AG09309 (cell line): ENCODE data around the gene KHNYN.
"Not testable (repeated sequence)": the region's sequence is repeated elsewhere in the genome, so short reads cannot be mapped to it uniquely, and the experiment has no call there.

Experiments used
- DNase-seq: peaks from one replicate; pipeline ENCODE4 v3.0.0-alpha.2; 2010; ENCODE audit warnings: low read depth
- H3K4me3 ChIP-seq: 2 replicates; pipeline ENCODE4 v1.5.1; 2011; ENCODE audit warnings: mild to moderate bottlenecking, low read depth, low read length, moderate library complexity; ENCODE audit not compliant: control insufficient read depth
- TF ChIP-seq, protein P1 (sequence below): IDR thresholded peaks from 2 replicates; pipeline ENCODE4 v1.5.1; 2011; ENCODE audit warnings: mild to moderate bottlenecking, low read depth, low read length, inconsistent platforms; ENCODE audit not compliant: insufficient read depth, control insufficient read depth; ENCODE audit errors: missing control alignments

Gene KHNYN

DNA sequence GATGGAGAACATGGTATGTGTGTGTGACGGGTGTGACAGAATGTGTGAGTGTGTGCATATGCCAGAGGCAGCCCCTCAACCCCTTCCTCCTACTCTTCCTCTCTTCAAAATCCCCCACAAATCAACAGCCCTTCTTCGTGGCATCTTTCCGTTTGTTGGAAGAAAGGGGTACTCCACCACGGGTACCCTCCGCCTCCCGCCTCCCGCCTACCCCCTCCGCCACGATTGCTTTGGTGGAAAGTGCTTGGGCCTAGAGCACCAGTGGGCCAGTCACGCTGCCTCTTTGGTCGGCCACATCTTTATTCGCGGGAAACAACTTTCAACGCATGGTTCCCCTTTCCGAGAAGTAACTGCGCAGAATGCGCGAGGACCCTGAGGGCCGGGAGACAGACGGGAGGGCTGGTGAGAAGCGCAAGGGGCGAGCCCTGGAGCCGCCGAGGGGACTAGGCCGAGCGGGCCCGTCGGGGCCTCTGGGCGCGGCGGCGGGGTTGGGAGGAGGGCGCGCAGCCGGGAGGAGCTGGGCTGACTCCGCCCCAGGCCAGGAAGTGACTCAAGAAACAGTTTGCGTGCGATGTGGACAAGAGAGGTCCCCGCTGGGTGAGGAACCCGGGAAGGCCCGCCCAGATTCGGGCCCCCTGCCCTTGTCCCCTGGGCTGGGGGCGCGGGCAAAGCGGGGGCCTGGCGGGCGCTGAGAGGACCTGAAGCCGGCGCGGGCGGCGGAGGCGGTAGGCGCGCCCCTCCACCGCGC, at the start of gene KHNYN, which contains the start of gene CBLN3:
KHNYN (plus strand) TSS at position 560 of the 748 bp plus-strand sequence. CDS start 777 bp downstream, outside the sequence.
CBLN3 (minus strand) TSS at position 274 of the 748 bp plus-strand sequence. CDS start 614 bp downstream, outside the sequence.
- TF ChIP-seq, protein P1, sequence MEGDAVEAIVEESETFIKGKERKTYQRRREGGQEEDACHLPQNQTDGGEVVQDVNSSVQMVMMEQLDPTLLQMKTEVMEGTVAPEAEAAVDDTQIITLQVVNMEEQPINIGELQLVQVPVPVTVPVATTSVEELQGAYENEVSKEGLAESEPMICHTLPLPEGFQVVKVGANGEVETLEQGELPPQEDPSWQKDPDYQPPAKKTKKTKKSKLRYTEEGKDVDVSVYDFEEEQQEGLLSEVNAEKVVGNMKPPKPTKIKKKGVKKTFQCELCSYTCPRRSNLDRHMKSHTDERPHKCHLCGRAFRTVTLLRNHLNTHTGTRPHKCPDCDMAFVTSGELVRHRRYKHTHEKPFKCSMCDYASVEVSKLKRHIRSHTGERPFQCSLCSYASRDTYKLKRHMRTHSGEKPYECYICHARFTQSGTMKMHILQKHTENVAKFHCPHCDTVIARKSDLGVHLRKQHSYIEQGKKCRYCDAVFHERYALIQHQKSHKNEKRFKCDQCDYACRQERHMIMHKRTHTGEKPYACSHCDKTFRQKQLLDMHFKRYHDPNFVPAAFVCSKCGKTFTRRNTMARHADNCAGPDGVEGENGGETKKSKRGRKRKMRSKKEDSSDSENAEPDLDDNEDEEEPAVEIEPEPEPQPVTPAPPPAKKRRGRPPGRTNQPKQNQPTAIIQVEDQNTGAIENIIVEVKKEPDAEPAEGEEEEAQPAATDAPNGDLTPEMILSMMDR = no peak
- DNase-seq = peak; percentile 78
- H3K4me3 ChIP-seq = peak within 1 kb of the TSS; percentile 65

DNA sequence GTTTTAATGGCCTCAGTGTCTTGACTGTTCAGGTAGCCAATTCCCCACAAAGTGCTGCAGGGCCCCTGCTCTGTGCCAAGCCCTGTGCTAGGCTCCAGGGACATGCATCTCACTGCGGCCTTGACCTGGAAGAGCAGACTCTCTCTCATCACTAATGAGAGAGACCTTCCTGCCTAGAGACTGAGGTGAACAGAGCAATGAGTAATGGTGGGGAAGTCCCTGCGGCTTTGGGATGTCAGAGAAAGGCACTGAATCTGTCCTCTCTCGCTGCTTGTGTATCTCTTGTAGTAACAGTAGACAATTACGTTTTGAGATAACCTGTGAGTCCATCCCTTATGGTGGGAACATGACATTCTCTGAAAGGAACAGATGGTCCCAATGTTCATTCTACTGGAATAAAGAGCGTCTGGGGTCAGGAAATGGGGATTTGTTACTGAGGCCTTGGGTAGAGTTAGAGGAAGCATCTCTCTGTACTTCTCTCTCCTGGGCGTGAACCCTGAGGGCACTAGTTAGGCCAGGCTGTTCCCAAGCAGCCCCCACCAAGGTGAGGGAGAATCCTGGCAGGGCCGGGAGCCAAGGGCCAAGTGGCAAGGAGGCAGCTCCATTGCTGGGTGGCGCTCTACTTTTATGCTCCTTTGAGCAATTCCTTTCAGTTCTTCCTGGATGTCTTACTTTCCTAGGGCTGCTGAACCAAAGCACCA, 48.2 kb upstream of the KHNYN start:
- no peak overlapping the region for H3K4me3 ChIP-seq
- no peak for DNase-seq
- TF ChIP-seq, protein P1 = no peak

DNA sequence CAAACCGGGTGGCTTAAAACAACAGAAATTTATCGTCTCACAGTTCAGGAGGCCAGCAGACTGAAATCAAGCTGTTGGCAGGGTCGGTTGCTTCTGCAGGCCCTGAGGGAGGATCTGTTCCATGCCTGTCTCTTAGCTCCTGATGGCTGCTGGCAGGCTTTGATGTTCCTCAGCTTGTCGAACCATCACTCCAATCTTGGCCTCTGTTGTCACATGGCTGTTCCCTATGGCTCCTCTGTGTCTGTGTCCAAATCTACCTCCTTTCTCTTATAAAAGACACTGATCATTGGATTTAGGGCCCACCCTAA, 47.7 kb upstream of the KHNYN start:
- DNase-seq = no peak
- H3K4me3 ChIP-seq = no peak overlapping the region
- TF ChIP-seq, protein P1 = no peak

DNA sequence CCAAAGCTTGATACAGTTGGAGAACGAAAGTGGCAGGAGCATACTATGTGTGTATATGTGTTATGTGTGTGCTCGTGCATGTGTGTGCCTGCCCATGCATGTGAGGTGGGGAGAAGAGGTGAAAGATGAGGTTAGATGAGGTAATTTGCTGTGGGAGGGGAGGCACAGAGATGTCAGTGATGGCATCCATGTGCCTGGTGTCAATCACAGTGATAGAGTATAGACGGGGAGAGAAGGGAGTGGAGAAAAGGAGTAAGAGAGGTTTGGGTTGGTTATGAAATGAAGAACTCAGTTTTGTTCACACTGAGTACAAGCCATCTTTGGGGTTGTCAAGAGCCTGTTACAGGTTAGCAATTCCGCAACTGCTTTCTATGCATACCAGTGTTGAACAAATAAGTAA, 45.6 kb upstream of the KHNYN start:
- TF ChIP-seq, protein P1 = no peak
- no peak for DNase-seq
- no peak overlapping the region for H3K4me3 ChIP-seq

DNA sequence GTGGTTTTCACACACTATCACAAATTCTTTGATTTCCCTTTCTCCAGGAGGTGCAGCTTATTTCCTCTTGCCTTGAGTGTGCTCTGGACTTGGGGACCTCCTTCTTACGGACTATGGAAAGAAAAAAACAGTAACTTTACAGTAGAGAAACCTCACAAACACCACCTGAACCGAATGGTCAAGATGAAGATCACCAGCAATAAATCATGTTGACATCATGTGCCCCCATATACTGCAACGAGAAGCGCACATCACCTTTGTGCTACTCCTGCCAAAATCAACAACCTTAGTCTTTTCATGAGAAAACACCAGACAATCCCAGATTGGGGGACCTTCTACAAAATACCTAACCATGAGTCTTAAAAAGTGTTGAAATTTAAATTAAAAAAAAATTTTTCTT, 44.2 kb upstream of the KHNYN start:
- no peak for DNase-seq
- H3K4me3 ChIP-seq = no peak overlapping the region
- TF ChIP-seq, protein P1 = no peak

DNA sequence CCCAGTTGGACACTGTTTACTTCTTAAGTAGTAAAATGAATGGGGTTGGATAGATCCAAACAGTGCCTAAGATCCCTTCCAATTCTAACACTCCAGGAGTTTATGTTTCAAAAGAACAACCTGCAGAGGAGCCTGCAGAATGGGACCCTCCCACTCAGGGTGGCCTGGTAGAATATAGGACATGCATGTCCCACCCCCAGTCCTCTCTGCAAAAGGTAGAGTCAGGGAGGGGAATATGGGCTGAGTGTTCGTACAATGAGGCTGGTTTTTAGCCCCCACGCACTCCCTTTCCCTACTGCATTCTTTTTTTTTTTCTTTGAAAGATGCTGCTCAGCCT, 42.8 kb upstream of the KHNYN start:
- TF ChIP-seq, protein P1 = no peak
- no peak for DNase-seq
- H3K4me3 ChIP-seq = no peak overlapping the region

DNA sequence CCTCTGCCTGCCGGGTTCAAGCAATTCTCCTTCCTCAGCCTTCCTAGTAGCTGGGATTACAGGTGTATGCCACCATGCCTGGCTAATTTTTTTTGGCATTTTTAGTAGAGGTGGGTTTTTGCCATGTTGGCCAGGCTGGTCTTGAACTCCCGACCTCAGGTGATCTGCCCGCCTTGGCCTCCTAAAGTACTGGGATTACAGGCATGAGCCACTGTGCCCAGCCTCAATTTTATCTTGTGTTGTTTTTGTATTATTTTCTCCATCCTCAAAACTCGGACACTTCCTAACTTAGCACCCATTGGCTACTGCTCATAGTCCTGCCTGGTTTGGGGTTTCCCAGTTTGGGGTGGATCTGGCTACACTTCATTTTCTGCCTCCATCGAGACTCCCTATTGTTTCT, 42.2 kb upstream of the KHNYN start:
- H3K4me3 ChIP-seq, DNase-seq: not testable (repeated sequence)
